H1 (cell line): ENCODE results near the gene CDK19. TPM values are rescaled to one million over a fixed set of nuclear protein-coding genes. Genes with fewer than 3 reads are reported as not detected.

Experiments
- CEBPB ChIP-seq: IDR thresholded peaks from 2 replicates; pipeline ENCODE4 v1.6.1; 2012; ENCODE audit warnings: low read depth, low read length
- EP300 ChIP-seq, 2 experiments: IDR thresholded peaks; 1 replicate in 1 of 2; 2 replicates in 1 of 2; pipeline ENCODE4 v1.6.1; 2011 to 2012; ENCODE audit warnings: low read depth in 2 of 2, low read length in 2 of 2, mild to moderate bottlenecking in 2 of 2, borderline replicate concordance in 1 of 2, inconsistent platforms in 1 of 2, moderate library complexity in 1 of 2
- SIN3A ChIP-seq, 2 experiments: IDR thresholded peaks in 1 of 2; conservative IDR thresholded peaks in 1 of 2; 2 replicates each; pipeline ENCODE4 v1.6.1; 2011 to 2012; ENCODE audit warnings: low read length in 2 of 2, improper control_type of control experiment in 1 of 2, low read depth in 1 of 2, mild to moderate bottlenecking in 1 of 2
- polyA plus RNA-seq, 7 experiments: library from polyadenylated mRNA; depleted of rRNA in 3 of 7; stranded (reverse) in 5 of 7; unstranded in 2 of 7; fragments of >200 nt in 5 of 7; fragments of 200-250 nt in 2 of 7; gene quantifications; 1 replicate in 5 of 7; 2 replicates in 1 of 7; 4 replicates in 1 of 7; pipeline versions ENCODE4 v1.2.1 to v1.2.3, GENCODE V29; 2011 to 2013; ENCODE audit warnings: missing spikeins in 2 of 7, mixed read lengths in 2 of 7
- total RNA-seq: library from RNA; stranded (reverse); fragmentation: NEBNext Ultra II Directional; extraction: Animal tissue kit (Norgen Biotek cat#: 25700); gene quantifications from 2 replicates; pipeline ENCODE4 v1.2.1, GENCODE V29; 2021

The CDK19 gene
- total and polyA plus RNA-seq, 2 of the 8 experiments (the other 6 are each of a cell fraction or from before 2014, with no cell fraction given) = 4.9 to 12.6 TPM

- TF ChIP-seq SIN3A (conservative IDR thresholded peaks at IDR 0.05 in 1 of 2, IDR thresholded peaks at IDR 0.05 in 1 of 2; ENCODE audit: low read depth in 1 of 2, low read length in 2 of 2) (no peak), CEBPB (no peak), EP300 (IDR thresholded peaks at IDR 0.05; ENCODE audit: borderline replicate concordance in 1 of 2, low read depth in 2 of 2, low read length in 2 of 2) (no peak)
These were observed 241.7 kb downstream of the CDK19 start (continued) for GRCh38 chr6:110573537-110573936.
